Measurements from ENCODE around the gene COG5.
"Not testable (repeated sequence)": the region's sequence is repeated elsewhere in the genome, so short reads cannot be mapped to it uniquely, and the experiment has no call there.

COG5 gene

GRCh38 chr7:107224374-107225223, 339.1 kb downstream of the COG5 start:
- H2AK5ac ChIP-seq (ENCODE audit: low read length), result no peak overlapping the region
- no peak overlapping the region for H2BK120ac ChIP-seq (ENCODE audit: insufficient read depth, low read length, poor library complexity)
- no peak overlapping the region for H3K18ac ChIP-seq (ENCODE audit: low read length)
- DNase-seq, result no peak
- WGBS (ENCODE audit: extremely low coverage, insufficient coverage, insufficient read length), result no CpG with 5 or more reads among the region's 5 CpGs
- no peak overlapping the region for H3K4ac ChIP-seq (ENCODE audit: low read depth, low read length)
- H4K12ac ChIP-seq (ENCODE audit: low read depth, low read length), result no peak overlapping the region
- H2BK12ac ChIP-seq (ENCODE audit: low read length), result no peak overlapping the region
- no peak overlapping the region for H3K9ac ChIP-seq (ENCODE audit: low read length)
- H2BK5ac ChIP-seq (ENCODE audit: low read depth, low read length, poor library complexity), result no peak overlapping the region
- no peaks in the 10 kb centered on the region for H3K36me3 ChIP-seq (ENCODE audit: control insufficient read depth in 1 of 2, insufficient read depth in 2 of 2, low read length in 2 of 2)
- peak overlapping the region; percentile 73 for H3K23ac ChIP-seq (ENCODE audit: low read length)
- no peaks in the 10 kb centered on the region for H3K79me2 ChIP-seq (ENCODE audit: control insufficient read depth, insufficient read depth, low read length, poor library complexity)
- H3K9me3 ChIP-seq (ENCODE audit: insufficient read depth, low read depth, low read length), result no peaks in the 10 kb centered on the region
- no peak overlapping the region for H3K14ac ChIP-seq (ENCODE audit: low read length)
- H4K91ac ChIP-seq (ENCODE audit: low read depth, low read length), result no peak overlapping the region
- no peak overlapping the region for H3K4me3 ChIP-seq (ENCODE audit: low read depth, low read length)
- H3K27me3 ChIP-seq (ENCODE audit: insufficient read depth, low read length), result no peaks in the 10 kb centered on the region
- peaks cover 3 to 4% of the 10 kb centered on the region in 2 experiments for H3K4me1 ChIP-seq (ENCODE audit: control insufficient read depth in 1 of 2, insufficient read depth in 2 of 2, low read length in 2 of 2)
- H4K8ac ChIP-seq (ENCODE audit: low read depth, low read length), result no peak overlapping the region
- H3K79me1 ChIP-seq (ENCODE audit: low read length), result no peaks in the 10 kb centered on the region
- no peak overlapping the region for H3K27ac ChIP-seq (ENCODE audit: low read depth, low read length)
- no peak overlapping the region for H3K4me2 ChIP-seq (ENCODE audit: low read length)
- H2AFZ ChIP-seq (ENCODE audit: insufficient read depth, low read length, poor library complexity), result no peak overlapping the region

- not testable (repeated sequence) for H3K4me3 ChIP-seq (ENCODE audit: low read depth, low read length); H3K9ac ChIP-seq (ENCODE audit: low read length); H3K79me1 ChIP-seq (ENCODE audit: low read length); H3K14ac ChIP-seq (ENCODE audit: low read length); H3K23ac ChIP-seq (ENCODE audit: low read length); H2BK5ac ChIP-seq (ENCODE audit: low read depth, low read length, poor library complexity); H3K4ac ChIP-seq (ENCODE audit: low read depth, low read length); H3K4me2 ChIP-seq (ENCODE audit: low read length); H2AFZ ChIP-seq (ENCODE audit: insufficient read depth, low read length, poor library complexity); H3K79me2 ChIP-seq (ENCODE audit: control insufficient read depth, insufficient read depth, low read length, poor library complexity); H3K36me3 ChIP-seq (ENCODE audit: control insufficient read depth in 1 of 2, insufficient read depth in 2 of 2, low read length in 2 of 2); H3K9me3 ChIP-seq (ENCODE audit: insufficient read depth, low read depth, low read length); H3K4me1 ChIP-seq (ENCODE audit: control insufficient read depth in 1 of 2, insufficient read depth in 2 of 2, low read length in 2 of 2); H3K27me3 ChIP-seq (ENCODE audit: insufficient read depth, low read length); H3K27ac ChIP-seq (ENCODE audit: low read depth, low read length); H4K8ac ChIP-seq (ENCODE audit: low read depth, low read length); H2BK12ac ChIP-seq (ENCODE audit: low read length); H2AK5ac ChIP-seq (ENCODE audit: low read length); H4K91ac ChIP-seq (ENCODE audit: low read depth, low read length); H2BK120ac ChIP-seq (ENCODE audit: insufficient read depth, low read length, poor library complexity); H4K12ac ChIP-seq (ENCODE audit: low read depth, low read length); H3K18ac ChIP-seq (ENCODE audit: low read length)
- DNase-seq, result peak; percentile 23 to 58
- WGBS (ENCODE audit: extremely low coverage, insufficient coverage, insufficient read length), result no CpG with 5 or more reads among the region's 6 CpGs
Observed at GRCh38 chr7:107220806-107221205, 342.9 kb downstream of the COG5 start.

DNA sequence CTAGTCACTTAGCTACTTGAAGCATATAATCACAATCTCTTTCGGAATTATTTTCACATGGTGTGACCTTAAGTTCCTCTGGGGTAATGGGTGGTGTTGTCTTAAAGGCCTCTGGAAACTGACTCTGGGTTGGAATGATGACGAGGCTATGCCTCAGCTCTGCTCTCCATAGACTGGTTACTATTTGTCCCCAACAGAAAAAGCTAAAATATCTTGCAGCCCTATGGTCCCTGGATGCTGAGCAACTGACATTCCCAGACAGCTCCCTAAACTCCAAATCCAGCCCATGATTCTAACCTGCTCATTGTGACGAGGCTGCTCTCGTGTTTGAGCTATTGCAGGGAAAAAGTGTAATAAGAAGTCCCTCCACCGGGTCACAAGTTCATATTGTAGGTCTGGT, 343.4 kb downstream of the COG5 start:
- no peak overlapping the region for H4K8ac ChIP-seq (ENCODE audit: low read depth, low read length)
- no peak overlapping the region for H2AFZ ChIP-seq (ENCODE audit: insufficient read depth, low read length, poor library complexity)
- no peaks in the 10 kb centered on the region for H3K36me3 ChIP-seq (ENCODE audit: control insufficient read depth in 1 of 2, insufficient read depth in 2 of 2, low read length in 2 of 2)
- H3K18ac ChIP-seq (ENCODE audit: low read length), result no peak overlapping the region
- no CpG with 5 or more reads among the region's 5 CpGs for WGBS (ENCODE audit: extremely low coverage, insufficient coverage, insufficient read length)
- H3K9ac ChIP-seq (ENCODE audit: low read length), result no peak overlapping the region
- H2BK5ac ChIP-seq (ENCODE audit: low read depth, low read length, poor library complexity), result no peak overlapping the region
- H4K12ac ChIP-seq (ENCODE audit: low read depth, low read length), result no peak overlapping the region
- H3K23ac ChIP-seq (ENCODE audit: low read length), result no peak overlapping the region
- H3K4ac ChIP-seq (ENCODE audit: low read depth, low read length), result no peak overlapping the region
- H3K9me3 ChIP-seq (ENCODE audit: insufficient read depth, low read depth, low read length), result no peaks in the 10 kb centered on the region
- H4K91ac ChIP-seq (ENCODE audit: low read depth, low read length), result no peak overlapping the region
- no peaks in the 10 kb centered on the region for H3K27me3 ChIP-seq (ENCODE audit: insufficient read depth, low read length)
- H2BK120ac ChIP-seq (ENCODE audit: insufficient read depth, low read length, poor library complexity), result no peak overlapping the region
- no peak overlapping the region for H3K14ac ChIP-seq (ENCODE audit: low read length)
- peaks cover 3 to 4% of the 10 kb centered on the region in 2 experiments for H3K4me1 ChIP-seq (ENCODE audit: control insufficient read depth in 1 of 2, insufficient read depth in 2 of 2, low read length in 2 of 2)
- no peak overlapping the region for H3K4me3 ChIP-seq (ENCODE audit: low read depth, low read length)
- no peak overlapping the region for H3K4me2 ChIP-seq (ENCODE audit: low read length)
- no peak overlapping the region for H2BK12ac ChIP-seq (ENCODE audit: low read length)
- no peak overlapping the region for H3K27ac ChIP-seq (ENCODE audit: low read depth, low read length)
- no peaks in the 10 kb centered on the region for H3K79me1 ChIP-seq (ENCODE audit: low read length)
- no peaks in the 10 kb centered on the region for H3K79me2 ChIP-seq (ENCODE audit: control insufficient read depth, insufficient read depth, low read length, poor library complexity)
- DNase-seq, result no peak
- H2AK5ac ChIP-seq (ENCODE audit: low read length), result no peak overlapping the region

DNA sequence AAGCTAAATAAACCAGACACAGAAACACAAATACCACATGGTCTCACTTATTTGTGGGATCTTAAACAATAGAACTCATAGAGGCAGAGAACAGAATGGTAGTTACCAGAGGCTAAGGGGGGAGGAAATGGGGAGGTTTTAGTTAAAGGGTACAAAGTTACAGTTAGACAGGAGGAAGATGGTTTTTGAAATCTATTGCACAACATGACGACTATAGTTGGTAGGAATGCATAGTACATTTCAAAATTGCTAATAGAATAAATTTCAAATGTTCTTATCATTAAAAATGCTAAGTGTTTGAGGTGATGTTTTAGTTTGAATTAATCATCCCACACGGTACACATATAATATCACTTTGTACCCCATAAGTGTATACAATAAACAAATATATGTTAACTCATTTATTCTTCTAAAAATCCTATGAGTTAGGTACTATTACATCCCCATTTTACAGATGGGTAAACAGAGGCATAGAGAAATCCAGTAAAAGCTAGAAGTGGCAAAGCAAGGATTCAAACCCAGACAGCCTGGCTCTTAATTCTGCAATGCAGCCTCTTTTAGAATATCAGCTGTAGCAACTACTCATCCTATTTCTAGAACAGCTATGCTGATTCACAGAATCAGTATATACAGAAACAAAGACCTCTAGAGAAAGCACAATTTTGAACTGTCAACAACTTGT, 344.0 kb downstream of the COG5 start:
- DNase-seq, result no peak
- Histone ChIP-seq H3K4ac (ENCODE audit: low read depth, low read length) (no peak overlapping the region), H3K4me2 (ENCODE audit: low read length) (no peak overlapping the region), H3K79me2 (ENCODE audit: control insufficient read depth, insufficient read depth, low read length, poor library complexity) (no peaks in the 10 kb centered on the region), H2BK5ac (ENCODE audit: low read depth, low read length, poor library complexity) (no peak overlapping the region), H3K27ac (ENCODE audit: low read depth, low read length) (no peak overlapping the region), H3K79me1 (ENCODE audit: low read length) (no peaks in the 10 kb centered on the region), H3K4me1 (ENCODE audit: control insufficient read depth in 1 of 2, insufficient read depth in 2 of 2, low read length in 2 of 2) (peaks cover under 1 to 4% of the 10 kb centered on the region in 2 experiments), H4K91ac (ENCODE audit: low read depth, low read length) (no peak overlapping the region), H3K23ac (ENCODE audit: low read length) (no peak overlapping the region), H3K36me3 (ENCODE audit: control insufficient read depth in 1 of 2, insufficient read depth in 2 of 2, low read length in 2 of 2) (no peaks in the 10 kb centered on the region), H3K27me3 (ENCODE audit: insufficient read depth, low read length) (no peaks in the 10 kb centered on the region), H3K9ac (ENCODE audit: low read length) (no peak overlapping the region), H4K8ac (ENCODE audit: low read depth, low read length) (no peak overlapping the region), H3K18ac (ENCODE audit: low read length) (no peak overlapping the region), H2AK5ac (ENCODE audit: low read length) (no peak overlapping the region), H3K14ac (ENCODE audit: low read length) (no peak overlapping the region), H2BK120ac (ENCODE audit: insufficient read depth, low read length, poor library complexity) (no peak overlapping the region), H3K9me3 (ENCODE audit: insufficient read depth, low read depth, low read length) (no peaks in the 10 kb centered on the region), H2BK12ac (ENCODE audit: low read length) (no peak overlapping the region), H3K4me3 (ENCODE audit: low read depth, low read length) (no peak overlapping the region), H4K12ac (ENCODE audit: low read depth, low read length) (no peak overlapping the region), H2AFZ (ENCODE audit: insufficient read depth, low read length, poor library complexity) (no peak overlapping the region)
- WGBS (ENCODE audit: extremely low coverage, insufficient coverage, insufficient read length), result no CpG with 5 or more reads among the region's 2 CpGs
